GM20000 (cell line): Measurements from ENCODE around the gene PLCH1.
A peak's percentile ranks its signal among the peaks of the same experiment; 100 is the strongest.

Source experiments
- DNase-seq: peaks from one replicate; pipeline ENCODE4 v3.0.0; 2012; ENCODE audit warnings: low spot score
- CTCF ChIP-seq: IDR thresholded peaks from 2 replicates; pipeline ENCODE4 v1.5.1; 2012; ENCODE audit warnings: mild to moderate bottlenecking, control low read depth; ENCODE audit errors: extremely low read depth, missing control alignments

The PLCH1 gene

GRCh38 chr3:155704061-155704460, 40.8 kb downstream of the PLCH1 start:
- DNase-seq: no peak
- no peak for TF ChIP-seq CTCF

- no peak for DNase-seq
- TF ChIP-seq CTCF: no peak
Measured at GRCh38 chr3:155702745-155703591, 41.9 kb downstream of the PLCH1 start.

GRCh38 chr3:155701882-155702465, 42.9 kb downstream of the PLCH1 start:
- DNase-seq: peak; percentile 33

GRCh38 chr3:155697542-155697941, 47.3 kb downstream of the PLCH1 start:
- TF ChIP-seq CTCF: no peak
- no peak for DNase-seq

More at GRCh38 chr3:155701882-155702465, 42.9 kb downstream of the PLCH1 start:
- TF ChIP-seq CTCF: peak; percentile 28

- no peak for DNase-seq
- no peak for TF ChIP-seq CTCF
Measured at GRCh38 chr3:155690921-155691320, 54.0 kb downstream of the PLCH1 start.

GRCh38 chr3:155688481-155688880, 56.4 kb downstream of the PLCH1 start:
- TF ChIP-seq CTCF: no peak
- no peak for DNase-seq

- DNase-seq: no peak
- no peak for TF ChIP-seq CTCF
Measured at GRCh38 chr3:155683344-155683720, 61.5 kb downstream of the PLCH1 start.
